ENCODE results near the gene PIEZO1.

Gene PIEZO1

DNA sequence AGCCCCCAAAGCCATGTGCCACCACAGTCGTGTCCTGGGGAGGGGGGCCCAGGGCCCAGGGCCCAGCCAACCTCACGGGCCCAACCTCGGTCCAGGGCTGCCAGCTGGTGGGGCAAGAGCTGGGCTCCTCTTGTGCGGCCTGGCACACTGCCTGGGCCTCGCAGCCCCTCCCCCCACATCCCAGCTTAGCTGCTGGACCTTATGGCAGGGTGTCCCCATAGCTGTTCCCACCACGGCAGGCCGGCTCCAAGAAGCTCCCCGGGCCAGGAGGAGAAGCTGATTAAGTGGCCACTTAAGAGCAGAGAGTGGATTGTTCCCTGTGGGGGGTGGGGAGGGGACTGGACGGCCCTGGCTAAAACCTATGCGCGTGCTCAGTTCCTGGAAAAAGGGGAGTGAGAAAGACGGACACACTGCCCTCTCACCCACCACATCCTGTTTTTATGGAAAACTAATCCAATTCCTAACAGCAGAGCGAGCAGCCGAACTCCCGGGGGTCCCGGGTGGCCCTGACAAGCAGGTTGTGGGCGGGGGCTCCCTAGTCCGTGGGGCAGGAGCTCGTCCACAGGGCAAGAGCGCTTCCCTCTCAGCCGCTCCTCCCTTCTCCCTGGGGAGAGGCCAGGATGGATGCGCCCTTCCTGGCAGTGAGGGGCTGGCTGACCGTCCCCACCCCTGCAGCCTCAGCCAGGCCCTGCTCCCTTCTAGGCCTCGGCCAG is 16.8 kb downstream of the PIEZO1 start:
- no peak for DNase-seq

DNA sequence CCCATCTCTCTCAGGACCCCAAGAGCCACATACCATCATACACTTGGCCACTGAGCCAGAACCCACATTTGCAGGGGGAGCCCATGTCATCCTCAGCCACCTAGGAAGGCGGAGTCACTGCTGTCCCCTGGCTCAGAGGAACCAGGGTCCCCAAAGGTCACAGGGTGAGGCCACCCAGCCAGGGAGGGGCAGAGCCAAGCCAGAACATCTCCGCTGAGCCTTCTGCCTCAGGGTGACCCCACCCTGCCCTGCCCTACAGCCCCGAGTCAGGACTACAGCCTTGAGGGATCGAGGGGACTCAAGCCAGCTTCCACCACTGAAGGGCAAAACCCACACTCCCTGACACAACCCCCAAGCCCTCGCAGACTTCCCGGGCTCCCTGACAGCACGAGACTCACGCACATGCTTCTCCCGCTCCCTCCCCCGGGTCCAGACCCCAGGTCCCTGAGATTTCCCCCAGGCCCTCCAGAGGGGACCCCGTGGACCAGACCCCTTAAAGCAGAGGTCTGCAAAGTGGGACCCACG is 17.4 kb downstream of the PIEZO1 start:
- DNase-seq, result no peak

- no peak for DNase-seq
These were observed 18.0 kb downstream of the PIEZO1 start for GRCh38 chr16:88766975-88767374.

DNA sequence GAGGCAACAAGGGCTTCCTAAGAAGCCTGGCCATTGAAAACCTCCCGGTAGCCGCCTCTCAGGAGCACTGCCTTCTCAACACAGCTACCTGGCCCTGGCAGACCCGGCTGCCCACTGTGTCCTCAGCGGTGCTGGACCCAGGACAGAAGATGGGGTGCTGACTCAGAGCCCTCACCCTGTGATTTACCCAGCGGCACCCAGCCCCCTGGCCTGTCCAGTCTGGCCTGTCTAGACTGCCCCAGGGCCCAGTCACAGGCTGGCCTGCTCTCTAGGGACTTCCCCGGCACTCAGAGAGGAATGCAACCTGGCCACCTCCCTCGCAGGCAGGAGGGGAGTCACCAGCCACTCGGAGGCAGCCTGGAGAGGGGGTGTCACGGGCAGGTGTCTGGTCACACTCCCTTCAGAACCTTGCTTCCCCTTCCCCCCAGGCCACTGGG is 20.1 kb downstream of the PIEZO1 start:
- DNase-seq, result no peak

DNA sequence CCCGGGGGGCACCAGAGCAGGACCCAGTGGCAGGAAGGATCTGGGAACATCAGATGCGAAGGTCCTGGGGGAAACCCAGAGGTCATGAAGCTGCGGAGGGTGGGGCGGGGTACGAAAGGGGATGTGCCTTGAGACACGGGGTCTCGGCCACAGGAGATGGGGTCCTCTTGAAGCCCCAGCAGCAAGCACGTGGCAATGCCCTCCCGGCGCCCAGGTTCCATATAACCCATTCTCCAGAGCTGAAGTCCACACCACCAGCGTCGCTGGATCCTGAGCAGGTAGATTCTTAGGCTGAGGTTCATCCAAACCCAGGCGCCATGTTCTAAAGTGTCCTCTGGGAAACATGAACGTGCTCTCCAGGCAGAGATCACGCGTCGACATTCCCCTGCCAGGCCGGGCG is 20.9 kb downstream of the PIEZO1 start:
- no peak for DNase-seq

DNA sequence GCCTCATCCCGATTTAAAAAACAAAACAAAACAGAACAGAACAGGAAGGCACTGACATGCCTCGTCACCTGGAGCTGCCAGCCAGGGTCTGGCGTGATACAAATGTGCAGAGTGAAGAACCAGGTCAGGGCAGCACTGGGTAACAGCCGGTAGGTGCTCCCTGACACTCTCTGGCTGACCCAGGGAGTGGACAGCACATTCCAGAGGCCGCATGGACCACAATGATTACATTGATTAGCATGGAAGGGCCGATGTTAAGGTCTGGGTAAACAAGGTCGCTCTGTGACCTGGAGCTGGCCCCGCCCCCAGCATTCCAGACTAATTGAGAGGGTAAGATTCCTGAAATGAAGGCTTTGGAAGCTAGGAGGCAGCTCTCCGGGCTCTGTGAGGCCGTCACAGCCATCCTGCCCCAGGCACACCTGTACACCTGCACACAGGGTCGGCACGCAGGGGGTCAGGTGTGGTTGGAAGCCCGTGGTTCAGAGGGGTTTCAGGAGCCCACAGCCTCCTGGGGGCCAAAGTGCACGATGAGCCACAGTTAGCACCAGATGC is 21.4 kb downstream of the PIEZO1 start:
- DNase-seq, result no peak

DNA sequence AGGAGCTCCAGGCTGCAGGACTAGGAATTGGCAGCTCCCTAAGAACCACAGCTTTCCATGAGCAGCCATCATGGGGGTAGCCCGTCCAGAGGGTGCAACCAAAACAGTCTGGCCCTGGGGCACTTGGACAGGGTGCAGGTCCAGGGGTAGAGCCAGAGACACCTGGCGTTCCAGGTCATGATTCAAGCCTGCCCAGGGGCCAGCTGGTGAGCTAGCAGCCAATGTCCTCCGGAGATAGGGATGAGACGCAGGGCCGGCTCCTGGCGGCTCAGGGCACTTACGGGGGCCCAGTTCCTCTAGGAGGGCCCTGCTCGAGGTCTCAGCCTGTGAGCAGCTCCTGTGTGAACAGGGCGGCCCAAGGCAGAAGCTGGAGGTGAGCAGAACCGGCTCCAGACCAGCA is 22.1 kb downstream of the PIEZO1 start:
- DNase-seq, result no peak

DNA sequence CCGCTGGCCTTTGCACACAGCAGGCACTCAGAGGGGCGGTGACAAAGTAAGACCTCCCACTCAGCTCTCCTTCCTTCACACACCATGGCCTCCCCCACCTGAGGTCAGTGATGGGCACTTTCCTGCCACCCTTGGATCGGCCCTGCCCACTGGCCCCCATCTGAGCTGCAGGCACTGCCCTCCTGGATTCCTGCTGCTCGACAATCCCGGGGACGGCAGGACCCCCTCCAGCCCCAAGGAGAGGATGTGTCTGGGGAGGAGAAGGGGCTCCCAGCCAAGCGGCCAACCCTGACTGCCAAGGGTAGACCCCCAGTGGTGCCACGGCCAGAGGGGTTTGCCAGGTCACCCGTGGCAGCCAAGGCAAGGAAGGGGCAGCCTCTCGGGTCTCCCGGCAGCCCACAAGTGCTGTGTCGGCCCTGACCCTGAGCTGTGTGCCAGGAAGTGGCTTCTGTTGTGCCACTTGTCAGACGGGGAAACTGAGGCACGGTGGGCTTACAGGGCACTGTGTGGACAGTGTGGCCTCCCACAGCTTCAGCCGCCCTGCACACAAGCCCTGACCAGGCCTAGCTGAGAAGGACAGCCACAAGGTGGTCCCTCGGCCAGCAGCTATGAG is 22.7 kb downstream of the PIEZO1 start:
- no peak for DNase-seq

DNA sequence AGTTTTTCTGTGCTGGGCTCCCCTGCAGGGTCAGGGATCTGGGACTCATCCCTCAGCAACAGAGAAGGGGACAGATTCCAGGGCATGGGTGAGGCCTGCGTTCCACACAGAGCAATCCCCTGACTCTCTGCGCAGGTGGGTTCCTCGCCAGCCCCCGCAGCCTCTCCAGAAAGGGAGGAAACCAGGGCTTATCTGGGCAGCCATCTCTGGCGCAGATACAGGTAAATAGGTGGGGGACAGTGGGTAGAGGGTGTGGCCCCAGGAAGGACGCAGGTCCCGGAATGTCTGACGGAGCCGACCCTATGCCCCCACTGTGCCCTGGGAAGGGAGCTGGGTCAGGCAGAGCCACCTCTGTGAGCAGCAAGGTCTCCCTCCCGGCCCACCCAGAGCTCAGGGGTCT is 23.2 kb downstream of the PIEZO1 start:
- no peak for DNase-seq

GRCh38 chr16:88761143-88761534 is 23.9 kb downstream of the PIEZO1 start:
- DNase-seq, result no peak

DNA sequence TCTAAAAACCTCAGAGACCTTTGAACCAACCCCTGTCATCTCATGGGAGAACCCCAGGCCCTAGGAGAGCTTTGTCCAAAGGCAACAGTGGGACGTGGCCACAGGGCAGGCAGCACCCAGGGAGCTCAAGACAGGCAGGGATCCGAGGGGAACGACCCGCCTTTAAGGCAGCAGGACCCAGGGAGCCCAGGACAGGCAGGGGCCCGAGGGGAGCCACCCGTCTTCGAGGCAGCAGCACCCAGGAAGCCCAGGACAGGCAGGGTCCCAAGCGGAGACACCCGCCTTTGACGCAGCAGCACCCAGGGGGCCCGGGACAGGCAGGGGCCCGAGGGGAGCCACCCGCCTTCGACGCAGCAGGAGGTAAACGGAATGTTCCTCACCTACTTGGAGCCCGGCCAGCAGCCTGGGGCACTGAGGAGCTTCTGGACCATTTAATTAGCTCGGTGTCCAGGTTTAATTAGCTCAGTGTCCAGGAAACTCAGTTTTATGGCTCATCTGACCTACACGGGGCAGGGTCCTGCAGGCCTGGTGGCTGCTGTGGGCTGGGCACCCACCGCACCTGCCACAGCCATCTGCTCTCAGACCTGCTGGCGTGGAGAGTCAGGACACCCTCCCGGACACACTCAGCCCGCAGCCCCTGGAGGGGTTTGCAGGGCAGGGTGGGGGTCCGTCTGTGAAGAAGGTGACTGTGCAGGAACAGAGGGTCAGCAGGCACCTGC is 24.4 kb downstream of the PIEZO1 start:
- no peak for DNase-seq

GRCh38 chr16:88759976-88760350 is 25.1 kb downstream of the PIEZO1 start:
- no peak for DNase-seq

GRCh38 chr16:88759245-88759975 is 25.6 kb downstream of the PIEZO1 start:
- DNase-seq, result peak in 1 of 2 donors; percentile 25

- DNase-seq, result no peak
These were observed 26.1 kb downstream of the PIEZO1 start for GRCh38 chr16:88758944-88759244.

- DNase-seq, result no peak
These were observed 26.6 kb downstream of the PIEZO1 start for GRCh38 chr16:88758227-88758943.

DNA sequence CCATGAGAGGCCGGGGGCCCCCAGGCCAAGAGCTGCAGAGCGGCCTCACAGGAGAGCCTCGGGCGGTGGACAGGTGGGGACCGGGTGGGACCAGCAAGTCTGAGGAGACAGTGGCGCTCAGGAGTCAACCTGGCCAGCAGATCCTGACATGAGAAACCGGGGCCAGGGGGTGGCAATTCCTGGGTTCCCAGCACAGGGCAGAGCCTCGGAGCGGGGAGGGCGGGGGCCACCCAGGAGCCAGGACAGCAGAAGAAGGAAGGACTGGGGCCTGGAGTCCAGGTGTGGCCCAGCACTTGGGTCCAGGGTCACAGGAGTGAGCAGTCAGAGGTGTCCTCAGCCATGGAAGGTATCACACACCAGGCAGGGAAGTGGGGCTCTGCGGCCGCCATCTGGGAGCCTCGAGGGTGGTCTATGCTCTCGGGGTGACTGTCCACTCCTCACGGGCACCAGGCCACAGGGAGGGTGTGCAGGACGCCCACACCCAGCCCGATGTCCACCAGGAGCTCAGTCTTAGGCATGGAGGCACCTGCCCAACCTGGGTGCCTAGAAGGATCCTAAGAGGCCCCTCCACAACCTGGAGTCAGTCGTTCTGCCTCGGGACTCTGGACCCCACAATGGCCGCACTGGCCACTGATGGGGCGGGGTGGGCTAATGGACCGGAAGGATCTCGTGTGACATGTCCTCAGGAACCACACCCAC is 29.1 kb downstream of the PIEZO1 start:
- DNase-seq, result no peak

DNA sequence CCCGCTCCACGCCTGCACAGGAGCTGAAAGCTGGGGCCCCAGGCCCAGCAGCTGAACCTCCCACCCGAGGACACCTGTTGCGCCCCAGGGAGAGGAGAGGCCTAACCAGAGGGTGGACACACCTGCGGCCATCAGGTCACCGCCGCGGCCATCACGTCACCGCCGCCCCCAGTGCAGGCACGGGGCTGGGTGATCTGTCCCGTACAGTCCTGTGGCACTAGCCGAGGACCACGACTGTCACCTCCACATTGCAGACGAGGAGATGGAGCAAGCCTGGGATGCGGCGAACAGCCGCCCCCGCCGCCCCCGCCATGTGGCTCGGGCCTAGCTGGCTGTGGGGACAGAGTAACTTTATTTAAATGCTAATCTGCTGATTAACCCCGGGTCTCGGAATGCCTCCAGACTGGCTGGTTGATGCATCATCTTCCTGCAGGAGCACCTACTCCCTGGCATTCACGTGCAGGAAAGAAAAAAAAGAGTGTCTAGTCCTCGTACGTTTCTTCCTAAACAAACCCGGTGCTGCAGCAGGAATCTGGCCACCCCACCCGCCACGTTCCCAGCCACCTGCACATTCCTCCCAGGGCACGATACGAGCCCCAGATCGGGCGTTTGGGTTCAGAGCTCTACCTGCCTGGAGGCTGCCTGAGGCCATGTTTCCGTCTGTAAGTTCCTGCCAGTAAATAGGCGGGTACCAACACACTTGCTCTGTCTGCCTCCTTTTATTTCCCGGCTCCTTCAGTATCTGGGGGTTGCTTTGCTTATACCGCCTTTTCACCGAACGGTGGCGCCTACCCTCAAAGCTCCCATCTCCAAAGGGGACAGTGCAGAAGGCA is 29.9 kb downstream of the PIEZO1 start:
- no peak for DNase-seq

GRCh38 chr16:88754109-88754911 is 30.7 kb downstream of the PIEZO1 start:
- no peak for DNase-seq

- no peak for DNase-seq
These were observed 31.4 kb downstream of the PIEZO1 start for GRCh38 chr16:88753602-88754001.

DNA sequence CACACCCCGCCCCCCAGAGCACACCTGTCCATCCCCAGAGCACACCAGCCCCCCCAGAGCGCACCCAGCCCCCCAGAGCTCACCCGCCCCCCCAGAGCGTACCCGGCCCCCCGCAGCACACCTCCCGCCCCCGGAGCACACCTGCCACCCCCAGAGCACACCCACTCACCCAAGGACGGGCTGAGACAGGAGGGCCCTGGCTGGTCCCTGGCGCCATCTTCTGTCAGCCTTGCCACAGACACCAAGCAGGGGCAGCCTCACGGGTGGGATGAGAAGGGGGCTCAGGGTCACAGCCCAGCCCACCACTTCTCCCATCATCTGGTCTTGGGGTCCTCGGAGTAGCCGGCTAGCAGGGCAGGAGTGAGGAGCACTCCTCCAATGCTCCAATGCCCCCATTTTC is 31.8 kb downstream of the PIEZO1 start:
- no peak for DNase-seq
